Parathyroid adenoma (tissue), 2 donors: ENCODE data around the gene HDHD2.
A peak's percentile ranks its signal among the peaks of the same experiment; 100 is the strongest.

Source experiments
- H2AFZ ChIP-seq: fragments of 300-600 bp; sonication (generic); one replicate; pipeline ENCODE4 v1.7.0; 2017; ENCODE audit warnings: antibody characterized with exemption, mild to moderate bottlenecking
- H3K27ac ChIP-seq: fragments of 300-600 bp; sonication (generic); one replicate; pipeline ENCODE4 v1.7.0; 2017
- H3K27me3 ChIP-seq: fragments of 300-600 bp; sonication (generic); one replicate; pipeline ENCODE4 v1.7.0; 2017; ENCODE audit warnings: low read length; ENCODE audit not compliant: control insufficient read depth, insufficient read depth
- H3K36me3 ChIP-seq: fragments of 300-600 bp; sonication (generic); one replicate; pipeline ENCODE4 v1.7.0; 2017; ENCODE audit warnings: low read length; ENCODE audit not compliant: control insufficient read depth, insufficient read depth
- H3K4me1 ChIP-seq: fragments of 300-600 bp; sonication (generic); one replicate; pipeline ENCODE4 v1.7.0; 2017; ENCODE audit warnings: control low read depth
- H3K4me2 ChIP-seq: fragments of 300-600 bp; sonication (generic); one replicate; pipeline ENCODE4 v1.7.0; 2017; ENCODE audit warnings: low read length
- H3K4me3 ChIP-seq: fragments of 300-600 bp; sonication (generic); one replicate; pipeline ENCODE4 v1.7.0; 2017; ENCODE audit warnings: low read depth, low read length
- H3K79me2 ChIP-seq: fragments of 300-600 bp; sonication (generic); one replicate; pipeline ENCODE4 v1.7.0; 2017; ENCODE audit warnings: control low read depth
- H3K9ac ChIP-seq: fragments of 300-600 bp; sonication (generic); one replicate; pipeline ENCODE4 v1.7.0; 2017; ENCODE audit warnings: mild to moderate bottlenecking
- H3K9me3 ChIP-seq: fragments of 300-600 bp; sonication (generic); one replicate; pipeline ENCODE4 v1.7.0; 2017; ENCODE audit warnings: low read length; ENCODE audit not compliant: control insufficient read depth
- TF ChIP-seq, protein P1 (sequence below): fragments of 300-600 bp; sonication (generic); IDR thresholded peaks from one replicate; pipeline ENCODE4 v1.7.0; 2017; ENCODE audit warnings: antibody characterized with exemption, mild to moderate bottlenecking
- donor health status: primary hyperparathyroidism.

Gene HDHD2

DNA sequence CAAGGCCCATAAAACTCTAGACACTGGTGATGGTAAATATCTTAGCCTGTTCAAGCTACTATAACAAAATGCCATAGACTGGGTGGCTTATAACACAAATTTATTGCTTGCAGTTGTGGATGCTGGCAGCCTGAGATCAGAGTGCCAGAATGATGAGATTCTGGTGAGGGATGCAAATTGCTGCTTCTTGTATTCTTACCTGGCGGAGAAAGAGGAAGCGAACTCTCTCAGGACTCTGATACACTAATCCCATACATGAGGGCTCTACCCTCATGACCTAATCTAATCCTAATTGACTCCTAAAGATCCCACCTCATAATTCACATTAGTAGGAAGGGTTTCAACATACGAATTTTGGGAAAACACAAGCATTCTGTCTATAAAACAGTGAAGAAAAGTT, 30.5 kb upstream of the HDHD2 start:
- Histone ChIP-seq H3K4me3 (no peak overlapping the region), H2AFZ (no peak overlapping the region), H3K36me3 (no peaks in the 10 kb centered on the region), H3K27ac (no peak overlapping the region), H3K79me2 (peaks cover 7% of the 10 kb centered on the region), H3K4me1 (no peaks in the 10 kb centered on the region), H3K9ac (no peak overlapping the region), H3K27me3 (no peaks in the 10 kb centered on the region), H3K4me2 (no peak overlapping the region), H3K9me3 (no peaks in the 10 kb centered on the region)
- TF ChIP-seq, protein P1, sequence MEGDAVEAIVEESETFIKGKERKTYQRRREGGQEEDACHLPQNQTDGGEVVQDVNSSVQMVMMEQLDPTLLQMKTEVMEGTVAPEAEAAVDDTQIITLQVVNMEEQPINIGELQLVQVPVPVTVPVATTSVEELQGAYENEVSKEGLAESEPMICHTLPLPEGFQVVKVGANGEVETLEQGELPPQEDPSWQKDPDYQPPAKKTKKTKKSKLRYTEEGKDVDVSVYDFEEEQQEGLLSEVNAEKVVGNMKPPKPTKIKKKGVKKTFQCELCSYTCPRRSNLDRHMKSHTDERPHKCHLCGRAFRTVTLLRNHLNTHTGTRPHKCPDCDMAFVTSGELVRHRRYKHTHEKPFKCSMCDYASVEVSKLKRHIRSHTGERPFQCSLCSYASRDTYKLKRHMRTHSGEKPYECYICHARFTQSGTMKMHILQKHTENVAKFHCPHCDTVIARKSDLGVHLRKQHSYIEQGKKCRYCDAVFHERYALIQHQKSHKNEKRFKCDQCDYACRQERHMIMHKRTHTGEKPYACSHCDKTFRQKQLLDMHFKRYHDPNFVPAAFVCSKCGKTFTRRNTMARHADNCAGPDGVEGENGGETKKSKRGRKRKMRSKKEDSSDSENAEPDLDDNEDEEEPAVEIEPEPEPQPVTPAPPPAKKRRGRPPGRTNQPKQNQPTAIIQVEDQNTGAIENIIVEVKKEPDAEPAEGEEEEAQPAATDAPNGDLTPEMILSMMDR, result no peak

DNA sequence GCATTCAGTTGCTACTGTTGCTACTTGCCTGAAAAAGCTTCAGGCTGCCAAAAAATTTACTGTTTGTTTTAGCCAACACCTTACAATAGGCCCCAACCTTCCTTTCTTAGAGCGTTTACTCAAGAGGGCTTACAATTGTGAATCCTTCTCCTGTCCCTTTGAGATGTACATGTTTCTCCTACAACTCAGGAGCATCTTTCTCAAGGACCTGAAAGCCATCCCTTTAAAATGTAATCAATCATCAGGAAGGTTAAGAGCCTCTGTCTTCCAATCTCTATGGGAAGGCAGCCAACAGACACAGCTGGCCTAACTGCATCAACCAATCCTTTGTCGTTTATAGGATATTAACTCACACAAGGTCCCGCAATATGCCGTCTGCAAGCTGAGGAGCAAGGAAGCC, 29.2 kb upstream of the HDHD2 start:
- TF ChIP-seq, protein P1, result no peak
- Histone ChIP-seq H2AFZ (no peak overlapping the region), H3K4me1 (peaks cover 5% of the 10 kb centered on the region), H3K4me3 (no peak overlapping the region), H3K36me3 (no peaks in the 10 kb centered on the region), H3K79me2 (peaks cover 19% of the 10 kb centered on the region), H3K9ac (no peak overlapping the region), H3K27ac (no peak overlapping the region), H3K27me3 (no peaks in the 10 kb centered on the region), H3K9me3 (no peaks in the 10 kb centered on the region), H3K4me2 (no peak overlapping the region)

DNA sequence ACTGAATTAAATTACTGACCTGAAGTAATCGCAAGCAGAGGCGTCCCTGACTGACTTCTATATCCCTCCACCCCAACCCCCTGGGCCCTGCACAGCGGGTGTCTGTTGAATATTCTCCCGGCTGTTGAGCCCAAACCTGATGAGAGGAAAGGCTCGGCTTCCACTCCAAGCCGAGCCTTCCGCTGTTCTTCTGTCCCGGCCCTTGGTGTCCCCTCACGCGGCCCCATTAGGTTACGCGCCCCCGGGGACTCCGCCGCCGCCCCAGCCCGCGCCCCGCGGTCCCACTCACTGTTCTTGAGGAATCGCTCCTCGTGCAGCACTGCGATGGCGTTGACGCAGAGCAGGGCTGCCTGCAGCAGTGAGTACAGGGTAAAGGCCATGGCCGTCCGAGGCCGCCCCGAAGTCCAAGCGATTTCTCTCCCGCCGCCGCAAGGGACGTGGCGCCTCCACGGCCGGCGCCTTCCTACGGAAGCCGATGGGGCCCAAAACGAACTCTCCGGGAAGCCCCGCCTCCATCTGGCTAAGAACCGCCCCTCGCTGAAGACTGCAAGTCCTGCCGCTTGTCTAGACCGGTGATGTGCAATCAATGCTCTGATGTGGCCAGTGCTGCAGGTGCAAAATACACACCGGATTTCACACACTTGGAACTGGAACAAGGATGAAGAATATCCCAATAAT, 25.7 kb upstream of the HDHD2 start, which contains the start of gene IER3IP1:
TSS of gene IER3IP1 (minus strand) at position 467 of the 678 bp plus-strand sequence. CDS start at position 380, 87 bp downstream.
- Histone ChIP-seq H3K4me1 (peaks cover 11% of the 10 kb centered on the region), H3K9me3 (no peaks in the 10 kb centered on the region), H3K27ac (peak within 1 kb of the TSS; percentile 81), H3K4me2 (peak within 1 kb of the TSS; percentile 60), H3K4me3 (peak within 1 kb of the TSS; percentile 95), H3K9ac (peak within 1 kb of the TSS; percentile 90), H3K36me3 (no peaks in the 10 kb centered on the region), H3K79me2 (peaks cover 33% of the 10 kb centered on the region), H3K27me3 (no peaks in the 10 kb centered on the region), H2AFZ (peak within 1 kb of the TSS; percentile 98)
- TF ChIP-seq, protein P1, result no peak

DNA sequence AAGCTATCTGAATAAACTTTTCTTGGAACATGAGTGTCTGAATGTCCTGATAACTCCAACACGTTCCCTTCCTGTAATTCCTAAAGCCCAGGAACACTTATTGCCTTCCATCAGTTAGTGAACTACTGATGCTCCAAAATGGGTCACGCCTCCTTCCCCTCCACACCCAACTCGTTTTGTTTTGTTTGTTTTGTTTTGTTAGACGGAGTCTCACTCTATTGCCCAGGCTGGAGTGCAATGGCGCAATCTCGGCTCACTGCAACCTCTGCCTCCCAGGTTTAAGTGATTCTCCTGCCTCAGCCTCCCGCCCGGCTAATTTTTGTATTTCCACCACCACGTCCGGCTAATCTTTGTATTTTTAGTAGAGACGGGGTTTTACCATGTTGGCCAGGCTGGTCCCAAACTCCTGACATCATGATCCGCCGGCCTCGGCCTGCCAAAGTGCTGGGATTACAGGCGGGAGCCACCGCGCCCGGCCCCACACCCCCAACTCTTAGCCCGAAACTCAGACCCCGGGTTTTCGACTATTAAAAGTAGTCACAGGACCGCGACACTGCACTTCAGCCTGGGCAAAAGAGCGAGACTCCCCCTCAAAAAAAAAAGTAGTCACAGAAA, 25.1 kb upstream of the HDHD2 start:
- no peaks in the 10 kb centered on the region for H3K36me3 ChIP-seq
- peaks cover 11% of the 10 kb centered on the region for H3K4me1 ChIP-seq
- H3K27me3 ChIP-seq, result no peaks in the 10 kb centered on the region
- H3K4me3 ChIP-seq, result peak overlapping the region; percentile 95
- H3K9me3 ChIP-seq, result no peaks in the 10 kb centered on the region
- H3K9ac ChIP-seq, result peak overlapping the region; percentile 90
- H3K27ac ChIP-seq, result peak overlapping the region; percentile 81
- peak overlapping the region; percentile 60 for H3K4me2 ChIP-seq
- H3K79me2 ChIP-seq, result peaks cover 36% of the 10 kb centered on the region
- TF ChIP-seq, protein P1, result no peak
- H2AFZ ChIP-seq, result peak overlapping the region; percentile 98
